NCI-H774 (cell line): ENCODE data around the gene HNF4A.
A peak's percentile ranks its signal among the peaks of the same experiment; 100 is the strongest.
"Not testable (repeated sequence)": the region's sequence is repeated elsewhere in the genome, so short reads cannot be mapped to it uniquely, and the experiment has no call there.

Experiments
- DNase-seq: peaks from one replicate; lab custom pipeline; 2025; lab: John Stamatoyannopoulos, UW

Gene HNF4A

DNA sequence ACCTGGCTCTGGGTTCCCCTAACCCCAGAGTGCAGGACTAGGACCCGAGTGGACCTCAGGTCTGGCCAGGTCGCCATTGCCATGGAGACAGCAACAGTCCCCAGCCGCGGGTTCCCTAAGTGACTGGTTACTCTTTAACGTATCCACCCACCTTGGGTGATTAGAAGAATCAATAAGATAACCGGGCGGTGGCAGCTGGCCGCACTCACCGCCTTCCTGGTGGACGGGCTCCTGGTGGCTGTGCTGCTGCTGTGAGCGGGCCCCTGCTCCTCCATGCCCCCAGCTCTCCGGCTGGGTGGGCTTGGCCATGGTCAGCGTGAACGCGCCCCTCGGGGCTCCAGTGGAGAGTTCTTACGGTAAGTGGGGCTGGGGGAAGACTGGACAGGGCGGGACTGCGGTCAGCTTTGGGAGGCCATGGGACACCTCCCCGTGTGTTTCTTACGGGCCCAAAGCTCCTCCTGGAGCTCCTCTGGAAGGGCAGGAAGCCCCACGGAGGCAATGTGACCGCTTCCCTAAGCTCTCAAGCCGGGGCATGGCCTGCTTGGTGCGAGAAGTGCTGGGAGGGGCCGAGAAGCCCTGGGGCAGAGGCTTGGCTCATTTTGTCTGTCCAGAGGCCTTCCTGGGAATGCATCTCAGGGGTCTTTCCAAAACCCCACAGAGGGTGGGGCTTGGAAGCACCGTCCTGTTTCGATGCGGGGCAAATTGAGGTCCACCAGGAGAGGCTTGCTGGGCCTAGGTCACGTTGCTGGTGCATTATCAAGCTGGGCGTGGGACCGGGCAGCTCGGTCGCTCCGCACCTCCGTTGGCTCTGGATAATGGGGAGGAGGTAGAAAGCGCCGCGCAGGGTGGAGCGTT, at the start of gene HNF4A:
Gene HNF4A (plus strand): TSS at position 202 of the 855 bp plus-strand sequence. CDS start 106 bp downstream, at position 308.
- no peak for DNase-seq

DNA sequence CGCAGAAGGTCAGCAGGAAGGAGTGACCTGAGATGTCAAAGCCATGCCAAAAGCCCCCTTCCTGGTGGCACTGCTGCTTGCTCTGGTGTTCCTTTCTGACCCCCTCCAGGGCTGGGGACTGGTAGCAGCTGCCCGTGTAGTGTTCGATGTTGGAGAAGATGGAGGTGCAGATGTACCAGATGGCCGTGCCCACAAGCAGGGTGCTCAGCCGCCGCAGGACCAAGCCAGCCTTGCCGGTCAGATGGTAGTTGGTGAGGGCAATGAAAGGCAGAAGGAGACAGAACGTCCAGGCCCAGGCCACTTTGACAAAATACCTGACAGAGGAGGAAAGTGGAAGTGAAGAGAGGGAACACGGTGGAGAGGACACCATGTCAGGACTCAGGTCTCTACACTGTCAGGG, 48.6 kb upstream of the HNF4A start:
- no peak for DNase-seq

DNA sequence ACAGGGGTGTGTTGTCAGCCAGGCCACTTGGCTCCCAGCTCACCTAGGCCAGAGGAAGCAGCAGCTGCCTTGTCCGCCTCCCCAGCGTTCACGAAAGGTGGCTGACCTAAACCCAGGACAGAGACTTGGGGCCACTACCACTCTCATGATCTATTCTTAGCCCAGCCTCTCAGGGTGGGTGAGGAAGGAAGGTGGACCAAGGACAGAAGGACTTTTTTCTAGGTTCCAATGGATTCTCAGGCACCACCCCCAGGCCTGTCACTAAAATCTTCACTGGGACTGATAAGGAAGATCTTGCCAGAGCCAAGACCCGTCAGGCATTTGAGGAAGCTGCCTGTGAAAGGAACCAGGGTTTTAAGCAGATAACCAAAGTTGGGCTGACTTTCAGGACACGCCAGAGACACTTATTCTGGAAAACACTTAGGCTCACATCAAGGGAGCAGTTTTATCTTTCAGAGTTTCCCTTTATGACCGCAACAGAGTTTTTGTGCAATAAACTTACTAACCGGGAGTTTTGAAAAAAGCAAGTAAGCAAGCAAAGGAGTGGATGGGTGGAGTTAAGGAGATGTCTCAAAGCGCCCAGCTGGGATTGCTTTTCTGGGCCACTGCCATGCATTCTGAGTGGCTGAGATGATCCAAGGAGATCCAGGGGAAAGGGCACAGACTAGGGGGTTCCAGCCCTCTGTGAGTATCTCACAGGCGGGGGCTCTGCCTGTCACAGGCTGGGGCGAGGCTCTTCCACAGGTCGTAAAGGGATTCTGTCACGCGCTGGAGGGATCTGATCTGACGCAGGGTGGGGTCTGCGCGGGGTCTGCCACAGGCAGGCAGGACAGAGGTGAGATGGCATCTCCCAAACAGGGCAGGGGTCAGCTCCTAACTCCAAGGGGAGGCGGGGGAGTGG, 45.5 kb upstream of the HNF4A start:
- DNase-seq = no peak

DNA sequence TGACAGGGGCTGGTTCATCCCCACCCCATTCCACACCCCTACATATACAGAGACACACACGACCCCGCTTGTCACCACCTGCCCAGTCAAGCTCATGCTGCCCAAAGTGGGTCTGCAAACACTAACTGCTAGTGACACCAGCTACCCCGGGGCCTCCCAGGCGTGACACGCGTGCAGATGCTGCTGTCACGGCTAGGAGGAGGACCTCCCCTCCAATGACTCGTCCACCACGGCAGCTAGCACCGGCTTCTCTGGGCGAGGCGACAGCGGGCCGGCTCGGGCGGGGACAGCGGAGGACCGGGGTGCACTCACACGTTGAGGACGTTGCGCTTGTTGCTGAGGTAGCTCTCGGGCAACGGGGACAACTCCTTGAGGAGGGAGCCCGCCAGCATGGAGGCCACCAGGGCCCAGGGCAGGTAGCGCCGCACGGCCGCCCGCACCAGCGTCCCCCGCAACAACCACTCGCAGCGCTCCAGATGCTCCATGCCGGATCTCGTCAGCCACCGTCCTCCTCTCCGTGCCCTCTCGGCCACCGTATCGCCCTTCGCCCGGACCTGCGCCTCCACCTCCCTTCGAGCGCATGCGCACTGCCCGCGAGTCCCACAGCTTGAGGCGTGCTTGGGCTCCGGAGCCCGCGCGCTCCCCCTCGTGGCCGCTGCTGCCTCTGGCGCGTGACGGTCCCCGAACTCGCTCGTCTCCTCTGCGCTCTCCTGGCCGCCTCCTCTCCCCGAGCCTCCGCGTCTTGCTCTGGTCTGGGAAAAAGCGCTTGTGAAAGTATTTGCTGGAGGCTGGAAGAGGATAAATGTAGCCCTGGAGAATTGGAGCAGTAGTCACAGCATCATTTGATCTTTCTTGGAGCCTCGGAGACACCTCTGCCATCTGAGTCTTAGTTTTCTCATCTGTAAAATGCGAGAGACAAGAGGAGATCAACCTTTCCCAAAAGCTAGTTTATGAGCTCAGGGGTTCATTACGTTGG, 44.5 kb upstream of the HNF4A start, which contains the start of gene FITM2:
Gene FITM2 (minus strand): TSS at position 539 of the 976 bp plus-strand sequence. CDS start 54 bp downstream, at position 485.
- DNase-seq = peak; percentile 94

DNA sequence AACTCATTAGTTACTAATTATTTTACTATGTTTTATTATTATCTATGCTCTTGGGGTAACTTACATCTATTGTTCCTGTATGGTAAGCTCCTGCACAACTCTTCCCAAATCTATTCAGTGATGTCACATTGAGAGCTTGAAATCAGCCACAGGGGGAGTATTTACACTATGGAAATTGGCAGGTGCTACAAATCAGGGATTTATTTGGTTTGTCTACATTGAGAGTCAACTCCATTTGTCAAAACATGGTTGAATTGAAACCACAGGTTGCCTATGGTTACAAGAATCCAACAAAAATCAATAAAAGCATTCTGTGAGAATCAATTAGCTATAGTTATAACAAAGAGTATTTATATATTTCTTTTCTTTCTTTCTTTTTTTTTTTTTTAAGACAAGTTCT, 40.6 kb upstream of the HNF4A start:
- DNase-seq = no peak

DNA sequence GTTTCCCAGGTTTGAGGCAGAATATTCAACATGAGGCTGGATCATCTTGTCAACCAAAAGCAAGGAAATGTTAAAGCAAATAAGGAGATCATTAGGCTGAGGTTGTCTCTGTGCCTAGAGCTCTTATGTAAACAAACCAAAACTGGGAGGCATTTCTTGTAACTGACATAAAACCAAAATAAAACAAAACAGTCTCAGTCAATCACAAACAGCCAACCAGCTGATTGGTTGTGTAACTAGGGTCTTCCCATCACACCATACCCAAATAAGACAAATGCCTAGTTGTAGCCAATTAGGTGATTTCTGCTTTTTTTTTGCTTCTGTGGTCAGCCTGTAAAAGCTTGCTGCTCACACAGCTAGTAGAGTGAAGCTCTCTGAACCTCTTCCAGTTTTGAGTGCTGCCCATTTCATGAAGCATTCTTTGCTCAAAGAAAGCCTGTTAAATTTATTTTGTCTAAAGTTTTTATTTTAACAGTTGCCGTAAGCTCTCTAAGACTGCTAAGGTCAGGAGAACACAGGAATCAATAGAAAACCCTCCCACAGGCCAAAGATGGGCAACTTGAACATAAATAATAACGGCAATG, 35.6 kb upstream of the HNF4A start:
- DNase-seq = no peak

DNA sequence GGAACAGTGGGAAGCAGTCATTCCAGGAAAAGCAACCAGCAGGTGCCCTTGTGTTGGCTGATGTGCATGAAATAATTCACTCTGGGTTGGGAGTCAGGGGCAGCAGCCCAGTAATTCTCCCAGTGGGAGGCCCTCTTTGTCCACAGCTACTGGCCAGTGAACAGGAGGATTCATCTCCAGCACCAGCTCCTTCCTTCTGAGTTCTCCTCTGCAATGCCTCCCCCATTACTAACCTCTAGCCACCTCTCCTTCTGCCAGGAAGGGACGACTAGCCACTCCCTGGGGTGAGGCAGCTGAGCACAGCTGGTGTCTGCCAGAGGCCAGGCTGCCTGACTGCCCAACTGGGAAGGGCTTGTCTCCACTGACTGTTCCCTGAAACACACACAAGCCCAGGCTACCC, 31.2 kb upstream of the HNF4A start:
- no peak for DNase-seq

DNA sequence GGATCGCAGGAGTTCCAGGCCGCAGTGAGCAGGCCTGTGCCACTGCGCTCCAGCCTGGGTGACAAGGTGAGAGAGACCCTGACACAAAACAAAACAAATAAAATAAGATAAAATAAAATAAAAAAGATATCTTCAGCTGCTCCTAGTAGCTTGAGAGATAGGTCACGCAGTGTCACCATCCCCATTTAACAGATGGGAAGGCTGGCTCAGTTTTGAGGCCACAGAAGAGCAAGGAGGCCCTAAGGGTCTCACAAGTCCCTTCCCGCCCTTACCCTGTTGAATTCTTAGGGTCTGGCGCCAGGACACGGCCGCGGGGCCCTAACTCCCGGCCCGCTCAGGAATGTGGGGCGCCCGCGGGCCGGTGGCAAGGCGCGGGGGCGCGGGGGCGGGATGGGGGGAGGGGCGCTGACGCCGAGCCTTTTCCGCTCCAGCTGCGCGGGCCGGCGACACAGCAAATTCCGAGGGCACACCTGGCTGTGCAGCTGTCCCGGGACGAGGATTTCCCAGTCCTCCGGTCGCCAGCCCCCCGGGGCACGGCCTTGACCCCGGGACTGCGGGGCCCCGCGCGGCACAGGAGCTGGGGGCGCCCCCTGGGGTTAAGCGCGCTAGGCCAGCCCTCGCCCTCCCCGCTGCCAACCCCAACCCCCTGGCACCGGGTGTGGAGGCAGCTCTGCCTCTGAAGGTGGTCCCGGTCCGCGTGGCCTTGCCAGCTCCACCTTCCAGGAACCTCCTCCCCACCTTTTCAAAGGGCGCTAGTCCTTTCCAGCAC, 28.9 kb upstream of the HNF4A start:
- DNase-seq = no peak

DNA sequence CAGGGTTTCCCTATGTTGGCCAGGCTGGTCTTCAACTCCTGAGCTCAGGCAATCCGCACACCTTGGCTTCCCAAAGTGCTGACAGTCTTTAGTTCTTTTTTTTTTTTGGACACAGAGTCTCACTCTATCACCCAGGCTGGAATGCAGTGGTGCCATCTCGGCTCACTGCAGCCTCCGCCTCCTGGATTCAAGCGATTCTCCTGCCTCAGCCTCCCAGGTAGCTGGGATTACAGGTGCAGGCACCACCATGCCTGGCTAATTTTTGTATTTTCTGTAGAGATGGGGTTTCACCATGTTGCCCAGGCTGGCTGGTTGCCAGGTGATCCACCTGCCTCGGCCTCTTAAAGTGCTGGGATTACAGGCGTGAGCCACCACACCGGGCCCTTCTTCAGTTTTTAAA, 27.8 kb upstream of the HNF4A start:
- not testable (repeated sequence) for DNase-seq

DNA sequence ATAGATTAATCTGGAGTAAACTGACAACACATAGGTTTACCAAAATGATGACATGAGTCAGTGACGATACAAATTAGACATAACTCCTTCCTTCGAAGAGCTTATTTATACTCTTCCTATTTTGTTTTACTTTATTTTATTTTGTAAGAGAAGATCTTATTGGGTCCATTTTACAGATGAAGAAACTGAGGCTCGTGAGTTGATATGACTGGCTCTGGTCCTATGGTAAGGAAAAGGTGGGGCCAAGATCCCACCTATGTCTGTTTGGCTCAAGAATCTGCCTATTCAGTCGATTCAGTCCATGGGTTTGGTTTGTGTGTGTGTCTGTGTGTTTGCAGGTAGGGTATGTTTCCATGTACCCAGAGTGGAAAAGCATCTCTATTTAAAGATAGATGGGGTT, 27.1 kb upstream of the HNF4A start:
- no peak for DNase-seq

DNA sequence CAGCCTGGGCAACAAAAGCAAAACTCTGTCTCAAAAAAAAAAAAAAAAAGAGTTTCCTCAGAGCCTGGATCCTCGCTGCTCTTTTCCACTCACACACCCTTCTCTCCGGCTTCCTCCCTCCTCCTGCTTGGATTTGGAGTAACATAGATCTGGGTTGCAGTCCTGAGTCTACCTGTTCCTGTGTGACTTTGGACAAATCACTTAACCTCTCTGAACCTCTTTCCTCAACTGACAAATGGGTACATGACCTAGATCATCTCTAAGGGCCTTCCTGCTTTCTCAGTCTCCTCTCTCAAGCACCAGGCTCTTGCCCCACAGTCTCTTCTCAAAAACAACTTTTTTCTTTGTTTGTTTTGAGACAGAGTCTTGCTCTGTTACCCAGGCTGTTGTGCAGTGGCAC, 24.3 kb upstream of the HNF4A start:
- no peak for DNase-seq

DNA sequence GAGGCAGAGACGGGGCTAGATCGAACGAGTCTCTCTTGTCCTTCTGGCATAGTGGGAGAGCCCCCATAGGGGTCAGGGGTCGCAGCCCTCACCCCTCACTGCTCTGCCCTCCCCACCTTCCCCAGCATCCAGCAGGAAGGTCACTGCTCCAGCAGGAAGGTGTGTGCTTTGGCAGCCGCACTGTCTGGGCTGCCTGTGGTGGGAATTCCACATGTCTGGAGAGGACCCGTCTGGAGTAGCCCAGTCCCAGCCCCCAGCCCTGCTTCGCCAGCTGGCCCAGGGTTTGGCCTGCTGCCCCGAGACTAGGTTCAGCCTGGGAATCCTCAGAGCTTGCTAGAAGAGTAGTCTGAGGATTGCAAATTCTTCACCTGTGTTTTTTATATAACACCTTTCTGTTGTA, 21.2 kb upstream of the HNF4A start:
- no peak for DNase-seq

DNA sequence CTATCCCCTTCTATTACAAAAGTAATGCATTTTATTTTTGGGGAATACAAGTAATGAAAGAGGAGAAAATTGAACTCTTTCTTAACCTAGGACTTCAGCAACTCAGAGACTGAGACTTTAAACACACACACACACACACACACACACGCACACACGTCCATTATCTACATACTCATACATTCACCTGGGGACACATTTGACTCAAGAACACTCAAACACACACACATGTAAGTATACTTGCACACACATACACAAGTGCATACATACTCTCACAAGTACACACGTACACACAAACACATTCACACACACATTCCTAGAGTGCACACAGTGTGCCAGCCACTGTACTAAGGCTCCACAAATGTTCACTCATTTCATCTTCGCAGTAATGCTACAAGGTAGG, 20.8 kb upstream of the HNF4A start:
- no peak for DNase-seq

DNA sequence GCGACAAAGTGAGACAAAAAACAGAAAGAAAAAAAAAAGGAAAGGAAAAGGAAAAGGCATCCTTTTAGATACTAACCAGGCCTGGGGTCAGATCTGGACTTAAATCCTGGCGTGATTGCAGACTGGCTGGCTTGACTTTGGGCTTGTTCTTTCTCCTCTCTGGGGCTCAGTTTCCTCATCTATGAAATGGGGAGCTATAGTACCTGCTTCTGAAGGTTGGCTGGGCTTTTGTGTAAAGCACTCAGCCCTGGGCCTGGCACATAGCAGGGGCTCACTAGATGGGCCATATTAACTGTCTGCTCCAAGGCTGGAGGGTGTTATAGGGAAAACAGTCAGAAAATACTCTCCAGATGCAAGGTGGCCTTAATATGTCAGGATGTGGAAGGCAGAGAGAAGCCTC, 19.8 kb upstream of the HNF4A start:
- no peak for DNase-seq

DNA sequence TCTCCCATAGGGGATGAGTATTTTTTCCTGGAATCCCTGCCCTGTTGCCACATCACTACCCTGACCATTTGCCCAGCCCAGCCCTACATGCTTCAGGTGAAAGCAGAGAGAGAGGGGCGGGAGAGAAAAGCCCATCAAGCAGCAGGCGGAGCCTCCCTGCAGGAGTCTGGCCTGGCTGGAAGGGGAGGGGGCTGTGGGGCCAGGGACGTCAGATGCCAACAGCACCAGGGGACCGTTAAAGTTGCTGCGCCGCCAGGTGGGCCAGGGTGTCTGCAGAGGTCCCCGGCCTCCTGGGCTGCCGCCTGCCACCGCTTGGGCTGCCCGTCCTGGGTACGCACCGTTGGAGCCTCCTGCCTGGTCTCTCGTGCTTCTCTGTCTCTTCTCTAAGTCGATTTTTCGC, 19.4 kb upstream of the HNF4A start:
- no peak for DNase-seq

DNA sequence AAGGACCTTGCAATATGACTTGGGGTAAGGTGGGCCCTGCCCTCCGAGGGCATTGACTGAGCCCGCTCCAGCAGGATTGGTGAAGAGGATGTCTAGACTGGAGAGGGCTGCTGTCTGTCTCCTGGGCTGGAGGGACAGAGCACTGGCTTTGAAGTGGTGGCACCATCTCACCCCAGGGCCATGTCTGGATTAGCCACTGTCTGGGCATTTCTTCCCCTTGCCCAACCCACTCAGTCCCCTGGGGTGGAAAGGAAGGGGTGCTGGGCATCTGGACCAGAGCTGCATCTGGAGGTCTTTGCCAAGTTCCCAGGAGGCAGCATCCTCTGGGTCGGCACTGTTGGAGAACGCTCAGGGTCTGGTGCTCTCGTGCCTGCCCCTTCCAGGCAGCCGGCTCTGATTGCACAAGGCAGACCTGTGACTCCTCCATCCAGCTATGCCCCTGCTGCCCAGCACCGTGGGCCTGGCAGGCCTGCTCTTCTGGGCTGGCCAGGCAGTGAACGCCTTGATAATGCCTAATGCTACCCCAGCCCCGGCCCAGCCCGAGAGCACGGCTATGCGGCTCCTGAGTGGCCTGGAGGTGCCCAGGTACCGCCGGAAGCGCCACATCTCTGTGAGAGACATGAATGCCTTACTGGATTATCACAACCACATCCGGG, 18.6 kb upstream of the HNF4A start, which contains the start of gene R3HDML:
Gene R3HDML (plus strand): TSS at position 319 of the 656 bp plus-strand sequence. CDS start 115 bp downstream, at position 434.
- DNase-seq = no peak

DNA sequence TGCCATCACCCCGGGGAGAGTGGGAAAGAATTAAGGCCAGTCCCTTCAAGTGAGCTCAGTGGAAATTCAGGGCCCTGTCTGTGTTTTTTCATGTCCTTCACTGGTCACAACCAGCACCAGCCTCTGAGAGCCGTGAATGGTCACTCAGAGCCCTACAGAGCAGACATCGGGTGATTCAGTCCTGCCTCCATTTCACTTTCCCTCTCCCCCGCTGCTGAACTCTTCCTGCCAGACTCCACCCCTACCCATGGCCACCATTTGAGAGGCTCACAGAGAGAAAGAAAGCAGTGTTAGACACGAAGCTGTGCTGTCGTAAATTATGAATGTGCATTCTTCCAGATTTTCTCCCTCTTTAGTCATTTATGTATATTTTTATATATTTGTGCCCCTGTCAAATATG, 13.3 kb upstream of the HNF4A start:
- no peak for DNase-seq

DNA sequence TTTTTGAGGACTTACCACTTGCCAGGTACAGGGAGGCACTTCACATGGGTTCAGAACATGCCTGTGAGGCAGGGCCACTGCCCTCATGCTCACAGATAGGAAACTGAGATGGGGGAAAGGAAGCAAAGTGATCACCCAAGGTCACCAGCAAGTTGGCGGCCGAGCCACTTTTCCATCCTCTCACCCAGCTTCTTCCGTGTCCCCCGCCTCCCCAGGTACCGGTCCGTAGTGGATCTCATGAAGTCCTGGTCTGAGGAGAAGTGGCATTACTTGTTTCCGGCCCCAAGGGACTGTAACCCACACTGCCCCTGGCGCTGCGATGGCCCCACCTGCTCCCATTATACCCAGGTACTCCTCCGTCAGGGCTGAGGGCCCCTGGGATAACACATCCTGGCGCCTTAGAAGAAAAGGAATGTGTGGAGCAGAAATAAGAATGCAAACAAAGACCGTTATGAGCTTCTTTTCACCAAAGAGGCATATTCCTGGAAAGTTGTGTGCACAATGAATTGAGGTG, 12.3 kb upstream of the HNF4A start:
- no peak for DNase-seq

DNA sequence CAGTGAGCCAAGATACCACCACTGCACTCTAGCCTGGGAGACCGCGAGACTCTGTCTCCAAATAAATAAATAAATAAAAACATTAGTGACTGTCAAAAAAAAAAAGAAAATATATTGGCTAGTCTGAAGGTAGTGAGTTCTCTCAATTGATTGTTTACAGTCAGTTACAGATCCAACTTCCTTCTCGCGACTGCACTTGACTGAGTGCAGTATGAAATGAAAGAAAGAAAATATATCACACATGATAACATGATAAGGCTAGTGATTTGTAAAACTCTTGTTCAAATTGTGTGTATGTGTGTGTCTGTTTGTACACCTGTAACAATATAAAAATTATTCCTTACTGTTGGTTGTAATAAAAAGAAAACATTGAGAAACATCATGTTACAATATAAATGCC, 10.8 kb upstream of the HNF4A start:
- no peak for DNase-seq

DNA sequence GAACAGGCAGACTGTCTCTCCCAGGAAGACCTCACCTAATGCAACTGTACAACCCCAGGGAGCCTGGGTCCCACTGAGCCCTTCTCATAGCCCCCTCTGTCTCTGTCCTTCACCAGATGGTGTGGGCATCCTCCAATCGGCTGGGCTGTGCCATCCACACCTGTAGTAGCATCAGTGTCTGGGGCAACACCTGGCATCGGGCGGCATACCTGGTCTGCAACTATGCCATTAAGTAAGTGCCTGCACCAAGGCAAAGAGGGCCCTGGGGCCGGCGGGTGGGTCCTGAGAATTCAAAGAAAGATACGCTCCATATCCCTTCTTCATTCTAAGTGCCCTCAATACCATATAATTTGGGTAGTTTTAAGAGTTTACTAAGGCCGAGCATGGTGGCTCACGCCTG, 10.4 kb upstream of the HNF4A start:
- DNase-seq = no peak
